Fibroblast of the aortic adventitia (primary cell): ENCODE data around the gene TRABD2A. TPM values are rescaled to one million over a fixed set of nuclear protein-coding genes. Genes with fewer than 3 reads are reported as not detected.
A peak's percentile ranks its signal among the peaks of the same experiment; 100 is the strongest.

Experiments
- DNase-seq: peaks from one replicate; pipeline ENCODE4 v3.0.0-alpha.2; 2010; ENCODE audit warnings: low read depth
- H3K4me3 ChIP-seq: 2 replicates; pipeline ENCODE4 v1.5.1; 2011; ENCODE audit warnings: low read depth, mild to moderate bottlenecking, control low read depth, low read length, moderate library complexity
- CTCF ChIP-seq: IDR thresholded peaks from 2 replicates; pipeline ENCODE4 v1.5.1; 2011; ENCODE audit warnings: mild to moderate bottlenecking, low read length, control low read depth, inconsistent platforms; ENCODE audit not compliant: insufficient read depth
- total RNA-seq: library from RNA; depleted of rRNA; stranded (reverse); fragments of >200 nt; gene quantifications from 2 replicates; pipeline ENCODE4 v1.2.3, GENCODE V29; 2012; ENCODE audit warnings: low replicate concordance

Gene TRABD2A
- total RNA-seq, 1 donor = 1.6 TPM

DNA sequence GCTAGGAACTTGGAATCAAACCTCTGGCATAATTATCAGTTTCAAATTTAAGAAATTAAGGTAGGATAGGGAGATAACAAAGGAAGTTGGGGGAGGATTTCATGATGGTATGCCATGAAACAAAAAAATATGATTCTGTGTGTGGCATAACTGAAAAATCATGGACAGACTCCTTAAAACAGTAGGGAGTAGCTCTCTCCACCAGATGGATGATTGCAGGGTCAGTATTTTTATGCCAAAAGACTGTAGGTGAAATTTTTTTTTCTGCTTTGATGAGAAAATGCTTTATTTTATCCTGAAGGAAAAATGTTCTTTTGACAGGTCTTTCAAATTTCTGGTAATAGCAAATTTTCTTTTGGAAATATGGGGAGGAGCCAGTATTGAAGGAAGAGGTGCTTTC is 94.3 kb downstream of the TRABD2A start:
- no peak for TF ChIP-seq CTCF
- no peak overlapping the region for H3K4me3 ChIP-seq
- no peak for DNase-seq

DNA sequence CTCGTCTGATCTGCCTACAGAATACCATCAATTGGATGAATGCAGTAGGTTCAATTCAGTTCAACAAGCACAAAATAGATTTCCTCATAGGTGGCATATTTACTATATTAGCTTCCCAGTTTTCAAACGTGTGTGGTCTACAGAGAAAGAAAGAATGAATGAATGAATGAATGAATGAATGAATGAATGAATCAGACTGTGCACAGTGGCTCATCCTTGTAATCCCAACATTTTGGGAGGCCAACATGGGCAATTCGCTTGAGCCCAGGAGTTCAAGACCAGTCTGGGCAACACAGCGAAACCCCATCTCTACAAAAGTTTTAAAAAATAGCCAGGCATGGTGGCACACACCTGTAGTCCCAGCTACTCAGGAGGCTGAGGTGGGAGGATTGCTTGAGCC is 94.9 kb downstream of the TRABD2A start:
- no peak for DNase-seq
- no peak for TF ChIP-seq CTCF
- no peak overlapping the region for H3K4me3 ChIP-seq

GRCh38 chr2:84782717-84783442 is 98.0 kb downstream of the TRABD2A start:
- no peak for DNase-seq
- no peak overlapping the region for H3K4me3 ChIP-seq
- no peak for TF ChIP-seq CTCF

DNA sequence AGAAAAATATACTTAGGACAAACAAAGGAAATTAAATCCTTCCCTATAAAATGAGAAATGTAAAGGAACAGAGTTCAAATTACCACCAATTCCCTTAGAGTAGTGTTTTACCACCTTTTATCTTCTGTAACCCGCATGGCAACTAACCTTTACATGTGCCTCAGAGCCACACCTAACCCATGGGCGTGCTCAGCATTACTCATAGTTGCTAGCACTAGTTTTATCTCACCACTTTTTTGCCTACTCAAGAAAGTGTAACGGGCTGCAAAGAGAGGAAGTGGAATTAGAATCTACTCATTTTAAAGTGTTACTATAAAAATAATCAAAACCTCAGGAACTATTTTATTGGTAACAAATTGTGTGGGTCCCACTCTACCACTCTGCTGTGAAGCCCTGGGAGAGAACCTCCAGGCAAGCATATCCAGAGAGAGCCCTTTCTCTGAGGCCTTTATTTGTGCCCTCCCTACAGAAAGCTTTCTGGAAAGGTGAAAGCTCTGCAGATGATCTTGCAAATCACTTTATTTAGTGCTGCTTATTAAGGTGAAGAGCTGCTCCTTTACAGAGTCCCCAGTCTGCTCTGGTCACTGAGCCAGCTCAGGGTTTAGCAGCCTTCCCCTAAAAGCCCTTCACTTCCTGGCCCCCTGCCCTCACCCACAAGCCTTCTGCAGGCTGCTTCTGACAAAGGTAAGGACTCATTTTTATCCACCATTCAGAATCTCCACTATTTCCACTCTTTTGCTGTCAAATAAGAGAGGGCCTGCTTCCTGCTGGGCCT is 98.8 kb downstream of the TRABD2A start:
- no peak overlapping the region for H3K4me3 ChIP-seq
- DNase-seq = peak; percentile 33
- no peak for TF ChIP-seq CTCF

GRCh38 chr2:84779781-84780180 is 101.1 kb downstream of the TRABD2A start:
- no peak for DNase-seq
- no peak for TF ChIP-seq CTCF
- no peak overlapping the region for H3K4me3 ChIP-seq

DNA sequence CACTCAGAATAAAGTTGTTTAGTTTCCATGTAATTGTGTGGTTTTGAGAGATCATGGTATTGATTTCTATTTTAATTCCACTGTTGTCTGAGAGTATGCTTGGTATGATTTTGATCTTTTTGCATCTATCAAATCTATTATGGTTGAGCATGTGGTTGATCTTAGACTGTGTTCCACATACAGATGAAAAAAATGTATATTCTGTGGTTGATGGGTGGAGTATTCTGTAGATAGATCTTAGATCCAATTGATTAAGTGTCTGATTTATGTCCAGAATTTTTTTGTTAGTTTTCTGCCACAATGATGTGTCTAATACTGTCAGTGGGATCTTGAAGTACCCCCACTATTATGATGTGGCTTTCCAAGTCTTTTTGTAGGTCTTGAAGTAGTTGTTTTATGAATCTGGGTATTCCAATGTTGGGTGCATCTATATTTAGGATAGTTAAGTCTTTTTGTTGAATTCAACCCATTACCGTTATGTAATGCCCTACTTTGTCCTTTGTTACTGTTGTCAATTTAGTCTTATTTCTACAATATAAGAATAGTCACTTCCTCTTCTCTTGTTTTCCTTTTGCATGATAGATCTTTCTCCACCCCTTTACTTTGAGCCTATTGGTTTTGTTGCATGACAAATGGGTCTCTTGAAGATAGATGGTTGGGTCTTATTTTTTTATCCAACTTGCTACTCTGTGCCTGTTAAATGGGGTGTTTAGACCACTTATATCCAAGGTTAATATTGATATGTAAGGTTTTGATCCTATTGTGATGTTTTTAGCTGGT is 101.8 kb downstream of the TRABD2A start:
- DNase-seq = no peak
- H3K4me3 ChIP-seq = no peak overlapping the region
- no peak for TF ChIP-seq CTCF
